Measurements from ENCODE around the gene DENND4A. TPM values are rescaled to one million over a fixed set of nuclear protein-coding genes. Genes with fewer than 3 reads are reported as not detected.
"Not testable (repeated sequence)": the region's sequence is repeated elsewhere in the genome, so short reads cannot be mapped to it uniquely, and the experiment has no call there.

Gene DENND4A
- total RNA-seq, 4 donors from 2014 or later: 16.6 to 70.1 (median 24.5) TPM

GRCh38 chr15:65743637-65744252 is 48.3 kb downstream of the DENND4A start:
- Histone ChIP-seq H3K9me3 (no peaks in the 10 kb centered on the region), H3K36me3 (peaks cover 0 to 12% (median 0%) of the 10 kb centered on the region in 3 donors)
- TF ChIP-seq CTCF (IDR thresholded peaks at IDR 0.05) (no peak), POLR2A (IDR thresholded peaks at IDR 0.05) (no peak)

GRCh38 chr15:65740148-65740547 is 51.9 kb downstream of the DENND4A start:
- H3K4me1 ChIP-seq: no peaks in the 10 kb centered on the region
- H3K9me3 ChIP-seq: no peaks in the 10 kb centered on the region
- TF ChIP-seq POLR2A (IDR thresholded peaks at IDR 0.05): no peak
- no peak for TF ChIP-seq CTCF (IDR thresholded peaks at IDR 0.05)
- DNase-seq: no peak
- H3K27ac ChIP-seq: no peak overlapping the region
- H3K36me3 ChIP-seq: peaks cover 0 to 23% (median 0%) of the 10 kb centered on the region in 3 donors
- H3K4me3 ChIP-seq: no peak overlapping the region
- no peaks in the 10 kb centered on the region for H3K27me3 ChIP-seq

More at GRCh38 chr15:65743637-65744252, 48.3 kb downstream of the DENND4A start:
- Histone ChIP-seq H3K27me3 (no peaks in the 10 kb centered on the region), H3K4me3 (no peak overlapping the region), H3K27ac (no peak overlapping the region), H3K4me1 (no peaks in the 10 kb centered on the region)
- DNase-seq: no peak

- no peak for TF ChIP-seq CTCF (IDR thresholded peaks at IDR 0.05)
- no peak for TF ChIP-seq POLR2A (IDR thresholded peaks at IDR 0.05)
- Histone ChIP-seq H3K4me1 (no peaks in the 10 kb centered on the region), H3K36me3 (peaks cover 0 to 23% (median 0%) of the 10 kb centered on the region in 3 donors), H3K9me3 (no peaks in the 10 kb centered on the region), H3K27ac (no peak overlapping the region), H3K27me3 (no peaks in the 10 kb centered on the region), H3K4me3 (no peak overlapping the region)
- no peak for DNase-seq
These were observed 53.4 kb downstream of the DENND4A start for GRCh38 chr15:65738649-65739048.

- peaks cover 0 to 18% (median 0%) of the 10 kb centered on the region in 3 donors for H3K36me3 ChIP-seq
- not testable (repeated sequence) for H3K4me3 ChIP-seq, H3K27me3 ChIP-seq, H3K4me1 ChIP-seq, H3K27ac ChIP-seq, H3K9me3 ChIP-seq, DNase-seq
These were observed 58.5 kb downstream of the DENND4A start for GRCh38 chr15:65733599-65733998.

- Histone ChIP-seq H3K36me3 (peaks cover 0 to 23% (median 0%) of the 10 kb centered on the region in 3 donors), H3K4me3 (no peak overlapping the region), H3K27ac (no peak overlapping the region), H3K27me3 (no peaks in the 10 kb centered on the region), H3K4me1 (no peaks in the 10 kb centered on the region), H3K9me3 (no peaks in the 10 kb centered on the region)
- no peak for DNase-seq
- TF ChIP-seq CTCF (IDR thresholded peaks at IDR 0.05): no peak
These were observed 59.4 kb downstream of the DENND4A start for GRCh38 chr15:65732698-65733097.

DNA sequence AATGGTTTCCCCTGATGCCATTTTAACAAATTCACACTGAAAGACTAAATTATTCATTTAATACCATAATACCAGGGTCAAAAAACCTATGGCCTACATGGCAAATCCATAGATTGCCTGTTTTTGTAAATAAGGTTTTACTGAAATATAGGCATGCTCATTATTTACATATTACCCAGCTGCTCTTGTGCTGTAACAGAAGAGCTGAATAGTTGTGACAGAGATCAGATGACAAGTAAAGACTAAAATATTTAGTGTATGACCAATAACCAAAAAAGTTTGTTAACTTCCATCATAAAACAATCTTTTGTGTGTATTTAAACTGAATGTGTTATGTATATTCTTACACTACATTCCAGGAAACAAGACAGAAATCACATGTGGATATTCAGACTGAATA is 60.2 kb downstream of the DENND4A start:
- TF ChIP-seq CTCF (IDR thresholded peaks at IDR 0.05) (no peak), POLR2A (IDR thresholded peaks at IDR 0.05) (no peak)
- Histone ChIP-seq H3K36me3 (peaks cover 0 to 24% (median 0%) of the 10 kb centered on the region in 3 donors), H3K4me1 (no peaks in the 10 kb centered on the region), H3K27ac (no peak overlapping the region), H3K27me3 (no peaks in the 10 kb centered on the region), H3K4me3 (no peak overlapping the region), H3K9me3 (no peaks in the 10 kb centered on the region)
- DNase-seq: no peak
